ENCODE results near the gene EGLN3.

EGLN3 gene

DNA sequence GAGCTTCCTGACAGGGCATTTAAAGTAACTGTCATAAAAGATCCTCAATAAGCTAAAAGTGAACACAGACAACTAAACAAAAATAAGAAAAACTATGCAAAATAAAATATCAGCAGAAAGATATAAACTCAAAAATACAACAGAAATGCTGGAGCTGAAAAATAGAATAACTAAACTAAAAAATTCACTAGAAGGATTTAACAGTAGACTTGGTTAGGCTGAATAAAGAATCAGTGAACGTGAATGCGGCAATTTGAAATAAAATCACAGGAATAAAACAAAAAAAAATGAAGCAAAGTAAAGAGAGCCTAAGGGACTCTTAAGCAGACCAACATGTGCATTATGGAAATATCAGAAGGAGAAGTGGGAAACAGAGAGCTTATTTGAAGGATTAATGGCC lies 74.6 kb downstream of the EGLN3 start:
- H3K4me3 ChIP-seq (ENCODE audit: low read depth, low read length), result no peak overlapping the region
- TF ChIP-seq, protein P1, sequence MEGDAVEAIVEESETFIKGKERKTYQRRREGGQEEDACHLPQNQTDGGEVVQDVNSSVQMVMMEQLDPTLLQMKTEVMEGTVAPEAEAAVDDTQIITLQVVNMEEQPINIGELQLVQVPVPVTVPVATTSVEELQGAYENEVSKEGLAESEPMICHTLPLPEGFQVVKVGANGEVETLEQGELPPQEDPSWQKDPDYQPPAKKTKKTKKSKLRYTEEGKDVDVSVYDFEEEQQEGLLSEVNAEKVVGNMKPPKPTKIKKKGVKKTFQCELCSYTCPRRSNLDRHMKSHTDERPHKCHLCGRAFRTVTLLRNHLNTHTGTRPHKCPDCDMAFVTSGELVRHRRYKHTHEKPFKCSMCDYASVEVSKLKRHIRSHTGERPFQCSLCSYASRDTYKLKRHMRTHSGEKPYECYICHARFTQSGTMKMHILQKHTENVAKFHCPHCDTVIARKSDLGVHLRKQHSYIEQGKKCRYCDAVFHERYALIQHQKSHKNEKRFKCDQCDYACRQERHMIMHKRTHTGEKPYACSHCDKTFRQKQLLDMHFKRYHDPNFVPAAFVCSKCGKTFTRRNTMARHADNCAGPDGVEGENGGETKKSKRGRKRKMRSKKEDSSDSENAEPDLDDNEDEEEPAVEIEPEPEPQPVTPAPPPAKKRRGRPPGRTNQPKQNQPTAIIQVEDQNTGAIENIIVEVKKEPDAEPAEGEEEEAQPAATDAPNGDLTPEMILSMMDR (IDR thresholded peaks at IDR 0.05; ENCODE audit: borderline replicate concordance, insufficient read depth, low read depth, low read length), result no peak

All from GM12875 (cell line).